ENCODE measurements around the gene CHD6.

DNA sequence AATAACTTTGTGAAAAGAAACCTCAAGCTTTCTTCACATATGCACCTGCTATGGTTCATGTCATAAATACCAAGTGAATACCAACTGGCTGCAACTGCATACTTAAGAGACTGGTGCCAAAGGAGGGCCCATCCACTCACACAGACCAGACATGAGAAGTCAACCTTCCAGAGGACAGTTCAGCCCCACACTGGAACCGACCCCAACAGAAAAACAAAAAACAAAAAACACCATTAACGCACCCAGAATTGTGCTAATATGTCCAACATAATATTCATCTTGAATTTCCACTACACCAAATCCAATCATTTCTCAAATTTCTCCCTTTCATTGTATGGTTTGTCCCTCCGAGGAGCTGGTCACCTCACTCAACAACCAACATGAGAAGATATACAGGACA lies 42.8 kb downstream of the CHD6 start:
- TF ChIP-seq, protein P1, sequence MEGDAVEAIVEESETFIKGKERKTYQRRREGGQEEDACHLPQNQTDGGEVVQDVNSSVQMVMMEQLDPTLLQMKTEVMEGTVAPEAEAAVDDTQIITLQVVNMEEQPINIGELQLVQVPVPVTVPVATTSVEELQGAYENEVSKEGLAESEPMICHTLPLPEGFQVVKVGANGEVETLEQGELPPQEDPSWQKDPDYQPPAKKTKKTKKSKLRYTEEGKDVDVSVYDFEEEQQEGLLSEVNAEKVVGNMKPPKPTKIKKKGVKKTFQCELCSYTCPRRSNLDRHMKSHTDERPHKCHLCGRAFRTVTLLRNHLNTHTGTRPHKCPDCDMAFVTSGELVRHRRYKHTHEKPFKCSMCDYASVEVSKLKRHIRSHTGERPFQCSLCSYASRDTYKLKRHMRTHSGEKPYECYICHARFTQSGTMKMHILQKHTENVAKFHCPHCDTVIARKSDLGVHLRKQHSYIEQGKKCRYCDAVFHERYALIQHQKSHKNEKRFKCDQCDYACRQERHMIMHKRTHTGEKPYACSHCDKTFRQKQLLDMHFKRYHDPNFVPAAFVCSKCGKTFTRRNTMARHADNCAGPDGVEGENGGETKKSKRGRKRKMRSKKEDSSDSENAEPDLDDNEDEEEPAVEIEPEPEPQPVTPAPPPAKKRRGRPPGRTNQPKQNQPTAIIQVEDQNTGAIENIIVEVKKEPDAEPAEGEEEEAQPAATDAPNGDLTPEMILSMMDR (IDR thresholded peaks at IDR 0.05; ENCODE audit: low read length): no peak
- no peak for TF ChIP-seq EZH2 (IDR thresholded peaks at IDR 0.05; ENCODE audit: borderline replicate concordance, low read length)

Measured in OCI-LY1 (cell line).